Breast epithelium (tissue), 3 donors: ENCODE data around the gene DAB1.

ENCODE experiments used
- CTCF ChIP-seq, 3 donors: fragments of 450-650 bp; IDR thresholded peaks; one replicate each; pipeline ENCODE4 v1.5.1; 2016 to 2017; ENCODE audit warnings: antibody characterized with exemption in 3 of 3, mild to moderate bottlenecking in 3 of 3, moderate library complexity in 3 of 3
- POLR2A ChIP-seq: fragments of 450-650 bp; IDR thresholded peaks from one replicate; pipeline ENCODE4 v1.6.1; 2016; ENCODE audit warnings: antibody characterized with exemption, mild to moderate bottlenecking, moderate library complexity

- no peak for TF ChIP-seq CTCF (IDR thresholded peaks at IDR 0.05)
- TF ChIP-seq POLR2A, result no peak
These were observed 304.8 kb downstream of the DAB1 start for GRCh38 chr1:57118948-57119603.
